Stomach (tissue), 9 donors: ENCODE results near the gene GPC6. TPM values are rescaled to one million over a fixed set of nuclear protein-coding genes. Genes with fewer than 3 reads are reported as not detected.

Source experiments
- DNase-seq, 2 donors: peaks; one replicate each; pipeline versions ENCODE4 v3.0.0 to v3.0.0-alpha.2; 2013 to 2019
- H3K27ac ChIP-seq, 5 donors: fragments of 200-600 bp in 4 of 5; sonication (generic) in 4 of 5; one replicate each; pipeline ENCODE4 v1.5.1; 2013 to 2019; ENCODE audit warnings: mild to moderate bottlenecking in 1 of 5, moderate library complexity in 1 of 5
- H3K27me3 ChIP-seq, 3 donors: fragments of 200-600 bp; sonication (generic); one replicate each; pipeline ENCODE4 v1.5.1; 2017 to 2019; ENCODE audit warnings: mixed run types in 1 of 3
- H3K36me3 ChIP-seq, 4 donors: fragments of 200-600 bp; sonication (generic); 1 replicate in 3 of 4; 2 replicates in 1 of 4; pipeline ENCODE4 v1.5.1; 2016 to 2019
- H3K4me1 ChIP-seq, 4 donors: fragments of 200-600 bp; sonication (generic); one replicate each; pipeline ENCODE4 v1.5.1; 2016 to 2019
- H3K4me3 ChIP-seq, 4 donors: fragments of 200-600 bp; sonication (generic) in 3 of 4; one replicate each; pipeline ENCODE4 v1.5.1; 2016 to 2019; ENCODE audit warnings: mild to moderate bottlenecking in 1 of 4
- H3K9me3 ChIP-seq, 4 donors: fragments of 200-600 bp; sonication (generic); one replicate each; pipeline ENCODE4 v1.5.1; 2016 to 2019
- EP300 ChIP-seq: sonication (generic); formaldehyde crosslinking; IDR thresholded peaks from one replicate; pipeline ENCODE4 v1.6.1; 2017; ENCODE audit warnings: antibody characterized with exemption
- POLR2A ChIP-seq, 4 donors: fragments of 450-650 bp; IDR thresholded peaks; one replicate each; pipeline ENCODE4 v1.6.1; 2016; ENCODE audit warnings: antibody characterized with exemption in 4 of 4, control low read depth in 2 of 4, mild to moderate bottlenecking in 1 of 4, moderate library complexity in 1 of 4
- POLR2AphosphoS5 ChIP-seq, 3 donors: sonication (generic); formaldehyde crosslinking; IDR thresholded peaks; one replicate each; pipeline ENCODE4 v1.6.1; 2016; ENCODE audit warnings: antibody characterized with exemption in 3 of 3
- WGBS, 5 donors: extraction: QIAGEN DNeasy Blood & Tissue Kit in 3 of 5; methylation state at CpG; one replicate each; pipeline versions ENCODE4 v1.1.5 to v1.1.7; 2013 to 2018; 5-methylcytosine and 5-hydroxymethylcytosine counted together
- intact Hi-C: fragments of 100-400 bp; cut with DNase I; formaldehyde crosslinking; loops from one replicate; pipeline ENCODE4 v1.15.1; 2023; ENCODE audit warnings: low total_unique reads
- polyA plus RNA-seq, 3 donors: library from polyadenylated mRNA; stranded (reverse); fragments of 200-250 nt; gene quantifications; one replicate each; pipeline ENCODE4 v1.2.3, GENCODE V29; 2013
- total RNA-seq, 5 donors: library from RNA; depleted of rRNA; stranded (reverse); fragments of >200 nt; gene quantifications; one replicate each; pipeline versions ENCODE4 v1.1.0 to v1.2.3, GENCODE V29; 2014 to 2016
- TF ChIP-seq, protein P1 (sequence below), 7 experiments: fragments of 450-650 bp in 4 of 7; fragments of 200-600 bp in 3 of 7; sonication (generic) in 3 of 7; IDR thresholded peaks; one replicate each; pipeline ENCODE4 v1.5.1; 2016 to 2019; ENCODE audit warnings: antibody characterized with exemption in 7 of 7, control low read depth in 2 of 7, mild to moderate bottlenecking in 1 of 7
- donor health status: healthy with polysubstance abuse.
- donor health status: Bipolar disorder and iron deficiency.
- donor health status: healthy.

The GPC6 gene
- total and polyA plus RNA-seq, 8 donors = 0.70 to 52.7 (median 5.6) TPM

DNA sequence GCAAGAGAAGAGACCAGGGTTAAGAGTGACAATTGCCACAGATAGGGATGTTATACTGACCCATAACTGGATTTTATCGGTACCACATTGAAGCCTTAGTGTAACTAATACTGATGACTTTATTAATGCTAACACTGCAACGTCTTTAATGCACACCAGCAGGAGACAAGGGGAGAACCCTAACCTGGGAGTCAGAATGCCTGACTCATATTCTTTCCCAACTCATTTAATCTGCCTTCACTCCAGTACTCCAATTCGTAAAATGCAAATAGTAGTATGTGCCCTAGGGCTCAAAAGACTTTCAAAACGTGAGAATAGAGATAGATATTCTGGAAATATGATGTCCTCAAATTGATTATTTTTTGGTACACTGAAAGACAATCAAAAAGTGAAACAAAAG is 62.4 kb downstream of the GPC6 start:
- no peak for TF ChIP-seq EP300
- no peak overlapping the region for H3K4me3 ChIP-seq
- H3K27me3 ChIP-seq = no peaks in the 10 kb centered on the region
- intact Hi-C loops = no loop called here
- H3K36me3 ChIP-seq = no peaks in the 10 kb centered on the region
- no peak overlapping the region for H3K27ac ChIP-seq
- no peaks in the 10 kb centered on the region for H3K4me1 ChIP-seq
- H3K9me3 ChIP-seq = no peaks in the 10 kb centered on the region
- no peak for DNase-seq
- 69 to 78% (median 74%) methylated on average over 4 of the region's 4 CpGs for WGBS, 5 donors

DNA sequence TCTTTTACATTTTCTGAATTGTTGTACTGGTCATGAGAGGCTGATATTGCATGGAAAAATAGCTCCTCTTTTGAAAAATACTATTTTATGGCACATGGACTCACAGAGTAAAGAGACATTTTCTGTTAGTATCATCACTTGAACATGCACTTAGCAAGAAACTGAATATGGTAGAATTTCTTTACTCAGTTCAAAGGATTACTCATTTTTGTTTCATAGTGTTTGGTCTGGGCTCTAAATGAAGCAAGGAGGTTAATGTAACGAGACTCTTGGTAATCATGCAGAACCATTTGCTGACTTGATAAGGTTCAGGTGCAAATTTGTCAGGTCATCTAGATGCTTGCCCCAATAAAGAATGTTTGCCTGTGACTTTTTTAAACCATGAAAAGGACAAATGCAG is 63.2 kb downstream of the GPC6 start:
- DNase-seq = no peak
- Histone ChIP-seq H3K27ac (no peak overlapping the region), H3K4me1 (no peaks in the 10 kb centered on the region), H3K36me3 (no peaks in the 10 kb centered on the region), H3K27me3 (no peaks in the 10 kb centered on the region), H3K9me3 (no peaks in the 10 kb centered on the region), H3K4me3 (no peak overlapping the region)
- 25 to 48% (median 39%) methylated on average over 1 of the region's 1 CpG for WGBS, 5 donors
- intact Hi-C loops = no loop called here
- TF ChIP-seq POLR2A (IDR thresholded peaks at IDR 0.05) (no peak), EP300 (no peak), POLR2AphosphoS5 (IDR thresholded peaks at IDR 0.05) (no peak)
- TF ChIP-seq, protein P1, sequence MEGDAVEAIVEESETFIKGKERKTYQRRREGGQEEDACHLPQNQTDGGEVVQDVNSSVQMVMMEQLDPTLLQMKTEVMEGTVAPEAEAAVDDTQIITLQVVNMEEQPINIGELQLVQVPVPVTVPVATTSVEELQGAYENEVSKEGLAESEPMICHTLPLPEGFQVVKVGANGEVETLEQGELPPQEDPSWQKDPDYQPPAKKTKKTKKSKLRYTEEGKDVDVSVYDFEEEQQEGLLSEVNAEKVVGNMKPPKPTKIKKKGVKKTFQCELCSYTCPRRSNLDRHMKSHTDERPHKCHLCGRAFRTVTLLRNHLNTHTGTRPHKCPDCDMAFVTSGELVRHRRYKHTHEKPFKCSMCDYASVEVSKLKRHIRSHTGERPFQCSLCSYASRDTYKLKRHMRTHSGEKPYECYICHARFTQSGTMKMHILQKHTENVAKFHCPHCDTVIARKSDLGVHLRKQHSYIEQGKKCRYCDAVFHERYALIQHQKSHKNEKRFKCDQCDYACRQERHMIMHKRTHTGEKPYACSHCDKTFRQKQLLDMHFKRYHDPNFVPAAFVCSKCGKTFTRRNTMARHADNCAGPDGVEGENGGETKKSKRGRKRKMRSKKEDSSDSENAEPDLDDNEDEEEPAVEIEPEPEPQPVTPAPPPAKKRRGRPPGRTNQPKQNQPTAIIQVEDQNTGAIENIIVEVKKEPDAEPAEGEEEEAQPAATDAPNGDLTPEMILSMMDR (IDR thresholded peaks at IDR 0.05) = no peak

DNA sequence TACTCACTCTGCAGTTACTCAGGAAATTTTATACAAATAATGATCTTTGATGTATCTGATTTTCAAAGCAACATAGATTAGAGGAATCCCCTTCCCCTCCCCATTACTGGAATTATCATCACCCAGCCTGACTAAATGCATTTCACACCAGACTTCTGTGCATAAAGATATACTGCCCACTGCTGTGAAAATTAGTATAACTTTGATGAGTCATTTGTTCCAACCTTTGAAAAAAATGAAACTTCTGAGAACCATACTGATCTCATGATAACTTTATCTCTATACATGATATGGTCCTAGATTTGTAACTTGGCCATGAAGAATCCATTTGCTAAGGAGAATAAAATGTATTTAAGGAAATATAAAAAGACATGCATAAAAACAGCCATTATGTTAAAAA is 63.9 kb downstream of the GPC6 start:
- Histone ChIP-seq H3K4me1 (no peaks in the 10 kb centered on the region), H3K36me3 (no peaks in the 10 kb centered on the region), H3K4me3 (no peak overlapping the region), H3K27ac (no peak overlapping the region), H3K9me3 (no peaks in the 10 kb centered on the region), H3K27me3 (no peaks in the 10 kb centered on the region)
- no peak for DNase-seq
- intact Hi-C loops = no loop called here
- no peak for TF ChIP-seq EP300
- no peak for TF ChIP-seq POLR2A (IDR thresholded peaks at IDR 0.05)
- no peak for TF ChIP-seq POLR2AphosphoS5 (IDR thresholded peaks at IDR 0.05)
- TF ChIP-seq, protein P1 (IDR thresholded peaks at IDR 0.05) = no peak

GRCh38 chr13:93292366-93292765 is 65.8 kb downstream of the GPC6 start:
- 33 to 74% (median 61%) methylated on average over 1 of the region's 1 CpG for WGBS, 5 donors
- intact Hi-C loops = no loop called here
- no peaks in the 10 kb centered on the region for H3K27me3 ChIP-seq
- no peaks in the 10 kb centered on the region for H3K4me1 ChIP-seq
- H3K36me3 ChIP-seq = no peaks in the 10 kb centered on the region
- H3K9me3 ChIP-seq = no peaks in the 10 kb centered on the region
- H3K27ac ChIP-seq = no peak overlapping the region
- TF ChIP-seq POLR2AphosphoS5 (IDR thresholded peaks at IDR 0.05) (no peak), EP300 (no peak), POLR2A (IDR thresholded peaks at IDR 0.05) (no peak)
- TF ChIP-seq, protein P1 (IDR thresholded peaks at IDR 0.05) = no peak
- no peak overlapping the region for H3K4me3 ChIP-seq
- DNase-seq = no peak

DNA sequence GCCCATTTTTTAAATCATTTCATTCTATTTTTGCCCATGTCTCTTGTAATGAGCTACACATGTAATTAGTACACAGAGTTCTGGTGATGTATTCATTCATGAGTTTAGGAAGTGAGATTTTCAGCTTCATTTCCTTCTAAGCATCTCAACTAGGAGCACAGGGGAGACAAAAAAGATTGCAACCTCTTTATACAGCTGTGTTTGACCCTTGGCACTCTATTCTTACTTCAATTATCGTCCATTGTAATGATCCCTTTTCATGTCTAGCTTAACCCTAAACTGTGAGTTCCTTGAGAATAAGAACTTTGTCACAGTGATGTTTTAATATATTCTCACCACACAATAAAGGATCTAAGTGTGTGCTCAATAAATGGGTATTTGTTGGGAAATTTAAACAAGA is 67.1 kb downstream of the GPC6 start:
- TF ChIP-seq, protein P1 (IDR thresholded peaks at IDR 0.05) = no peak
- TF ChIP-seq POLR2AphosphoS5 (IDR thresholded peaks at IDR 0.05) (no peak), POLR2A (IDR thresholded peaks at IDR 0.05) (no peak), EP300 (no peak)
- 60 to 77% (median 70%) methylated on average over 1 of the region's 1 CpG for WGBS, 5 donors
- Histone ChIP-seq H3K27ac (no peak overlapping the region), H3K9me3 (no peaks in the 10 kb centered on the region), H3K4me1 (no peaks in the 10 kb centered on the region), H3K27me3 (no peaks in the 10 kb centered on the region), H3K36me3 (no peaks in the 10 kb centered on the region), H3K4me3 (no peak overlapping the region)
- no peak for DNase-seq
- intact Hi-C loops = no loop called here
